ENCODE results near the gene KCNJ6. TPM values are rescaled to one million over a fixed set of nuclear protein-coding genes. Genes with fewer than 3 reads are reported as not detected.

The KCNJ6 gene
- total RNA-seq, 1 experiment from 2014 or later = 0.07 TPM

DNA sequence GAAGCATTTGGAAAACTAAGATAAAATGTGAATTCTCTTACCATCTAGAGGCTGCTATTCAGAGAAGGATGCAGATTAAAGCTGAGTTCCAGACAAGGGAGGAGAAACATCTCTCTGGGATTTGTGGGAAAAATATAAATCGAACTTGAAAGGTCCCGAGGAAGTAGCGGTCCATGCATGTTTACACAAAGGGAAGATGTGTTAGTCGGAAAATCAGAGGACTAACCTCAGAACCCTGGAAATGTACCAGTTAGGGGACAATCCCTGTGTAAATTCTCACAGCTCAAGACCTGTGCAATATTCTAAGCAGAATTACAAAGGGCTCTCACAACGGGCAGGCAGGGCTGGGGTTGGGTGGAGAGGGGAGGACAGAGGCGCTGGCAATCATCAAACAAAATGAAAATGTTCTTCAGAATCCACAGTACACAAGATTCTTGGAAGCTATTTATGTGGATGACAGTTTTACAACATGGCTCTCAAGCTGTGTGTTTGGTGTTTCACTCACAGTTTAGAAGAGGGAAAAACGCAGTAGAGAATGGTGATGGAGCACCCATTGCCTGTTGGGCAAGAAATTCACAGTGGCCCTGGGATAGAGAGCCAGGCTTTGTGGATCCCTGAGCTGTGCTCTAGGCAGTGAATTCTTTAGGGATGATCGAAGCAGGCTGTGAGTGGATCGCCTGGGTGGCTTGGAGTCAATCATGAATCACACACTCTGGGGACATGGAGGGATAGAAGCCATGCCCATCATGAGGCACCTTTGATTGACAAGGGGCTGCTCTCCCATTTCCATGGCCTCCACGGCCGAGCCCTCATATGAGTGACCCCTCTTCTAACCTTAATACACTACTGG, 47.6 kb downstream of the KCNJ6 start:
- DNase-seq (ENCODE audit: extremely low read depth, low read depth) = no peak

GRCh38 chr21:37866027-37866426, 50.2 kb downstream of the KCNJ6 start:
- DNase-seq (ENCODE audit: extremely low read depth, low read depth) = no peak

- no peak for DNase-seq (ENCODE audit: extremely low read depth, low read depth)
Observed at GRCh38 chr21:37865156-37865555, 51.1 kb downstream of the KCNJ6 start.

DNA sequence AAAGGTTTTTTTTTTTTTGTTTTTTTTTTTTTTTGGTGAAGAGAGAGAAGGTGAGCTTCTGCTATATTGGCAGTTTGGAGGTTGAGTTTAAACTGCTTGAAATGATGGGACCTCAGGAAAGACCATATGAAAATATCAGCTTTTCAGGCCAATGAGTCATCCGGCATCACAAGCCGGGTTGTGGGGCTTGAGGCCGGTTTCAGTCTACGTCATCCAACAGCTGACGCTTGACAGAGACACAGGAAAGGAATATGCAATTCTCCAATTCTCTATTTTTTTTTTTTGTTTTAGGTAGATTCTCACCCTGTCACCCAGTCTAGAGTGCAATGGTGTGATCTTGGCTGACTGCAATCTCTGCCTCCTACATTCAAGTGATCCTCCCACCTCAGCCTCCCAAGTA, 52.4 kb downstream of the KCNJ6 start:
- DNase-seq (ENCODE audit: extremely low read depth, low read depth) = no peak

DNA sequence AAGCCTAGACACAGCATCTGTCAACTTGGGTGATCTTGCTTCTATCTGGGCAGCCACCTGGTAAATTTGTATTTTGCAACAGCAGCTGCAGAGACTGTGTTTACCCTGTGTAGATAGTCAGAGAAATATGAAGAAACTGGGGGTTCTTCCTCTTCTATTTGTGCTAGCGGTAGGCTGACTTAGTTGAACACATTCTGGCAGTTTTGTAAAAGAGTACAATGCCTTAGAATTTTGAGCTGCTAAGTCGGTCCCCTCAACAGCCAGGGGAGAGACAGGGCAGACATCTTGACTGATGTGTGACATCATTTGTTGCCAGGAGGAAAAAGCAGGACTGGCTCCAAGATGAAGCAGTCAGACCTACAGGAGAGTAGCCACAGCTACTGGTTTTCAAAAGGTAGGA, 53.7 kb downstream of the KCNJ6 start:
- peak; percentile 16 for DNase-seq (ENCODE audit: extremely low read depth, low read depth)

DNA sequence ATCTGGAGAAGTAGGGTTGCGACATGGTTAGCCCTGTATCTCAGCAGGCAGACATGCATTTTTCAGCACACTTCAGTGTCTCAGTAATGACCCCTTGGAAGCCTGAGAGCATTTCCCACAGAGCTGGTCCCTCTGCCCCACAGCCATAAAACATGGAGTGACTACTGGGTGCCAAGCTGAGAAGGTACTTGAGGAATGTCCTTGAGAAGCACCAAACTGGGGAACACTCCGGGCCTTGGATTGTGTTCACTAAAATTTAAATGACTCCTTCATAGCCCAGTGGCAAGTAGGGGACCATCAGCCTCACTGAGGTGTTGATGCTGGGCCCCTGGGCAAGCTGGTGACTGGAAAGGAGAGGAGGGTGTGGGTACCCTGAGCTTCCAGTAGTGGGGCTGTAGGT, 54.7 kb downstream of the KCNJ6 start:
- no peak for DNase-seq (ENCODE audit: extremely low read depth, low read depth)

- DNase-seq (ENCODE audit: extremely low read depth, low read depth) = no peak
Observed at GRCh38 chr21:37860416-37860815, 55.8 kb downstream of the KCNJ6 start.

DNA sequence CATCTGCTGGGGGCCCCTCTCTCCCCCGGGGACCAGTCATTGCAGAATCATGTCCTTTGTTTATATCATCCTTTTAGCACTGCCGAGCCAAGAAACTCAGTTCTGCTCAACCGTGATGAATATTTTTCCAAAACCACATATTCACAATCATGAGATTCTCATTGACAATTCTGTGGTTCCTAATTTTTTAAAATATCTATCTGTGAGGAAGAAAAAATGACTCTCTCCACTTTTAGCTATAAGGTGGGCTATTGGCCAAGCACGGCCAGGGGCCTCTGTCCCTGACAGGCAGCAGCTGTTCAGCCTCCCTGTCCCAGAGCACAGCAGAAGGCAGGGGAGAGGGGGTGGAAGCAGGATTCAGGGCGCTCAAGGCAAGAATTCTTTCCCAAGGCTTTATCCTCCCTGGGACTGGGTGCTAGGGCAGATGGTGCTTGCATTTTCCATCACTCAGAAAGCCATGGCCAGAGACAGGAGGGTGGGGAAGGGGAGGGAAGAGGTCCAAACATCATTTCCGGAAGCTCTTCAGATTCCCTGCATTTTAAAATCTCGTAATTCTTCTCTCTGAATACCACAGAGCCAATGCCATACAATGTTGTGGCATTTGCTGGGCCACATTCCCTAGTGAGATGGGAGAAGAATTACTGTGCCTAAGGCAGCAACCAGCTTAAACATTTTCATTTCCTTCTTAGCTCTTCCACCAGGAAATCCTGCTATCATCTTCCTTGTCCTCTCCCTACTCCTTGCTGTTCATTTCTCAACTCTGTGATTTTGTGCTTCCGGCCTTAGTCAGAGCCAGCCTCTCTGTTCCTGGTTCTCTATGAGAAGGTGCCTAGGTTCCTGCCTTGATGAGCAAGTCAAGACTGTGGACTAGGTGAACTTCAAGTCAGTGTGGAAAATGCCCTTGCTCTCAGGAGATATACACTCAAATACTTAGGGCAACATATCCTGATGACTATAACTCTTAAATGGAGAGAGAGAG, 60.3 kb downstream of the KCNJ6 start:
- no peak for DNase-seq (ENCODE audit: extremely low read depth, low read depth)

DNA sequence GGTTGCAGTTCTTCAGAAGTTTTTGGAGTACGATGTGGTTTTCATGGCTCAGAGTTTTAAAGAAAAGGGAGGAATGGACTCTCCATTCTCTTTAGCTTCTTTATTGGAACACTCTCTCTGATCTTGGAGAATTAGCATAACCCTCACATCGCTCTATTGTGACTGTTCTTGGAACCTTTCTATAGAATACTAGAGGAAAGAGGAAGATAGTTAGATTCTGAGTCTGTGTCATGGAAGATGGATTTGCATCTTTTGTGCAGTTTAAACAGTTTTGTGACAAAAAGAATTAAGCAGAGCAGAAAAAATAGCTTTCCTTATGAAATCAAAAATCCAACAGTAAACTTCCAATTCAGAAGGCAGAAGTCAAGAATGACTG, 61.0 kb downstream of the KCNJ6 start:
- DNase-seq (ENCODE audit: extremely low read depth, low read depth) = no peak

- DNase-seq (ENCODE audit: extremely low read depth, low read depth) = no peak
Observed at GRCh38 chr21:37849506-37850102, 66.7 kb downstream of the KCNJ6 start.

- DNase-seq (ENCODE audit: extremely low read depth, low read depth) = no peak
Observed at GRCh38 chr21:37848721-37849490, 67.4 kb downstream of the KCNJ6 start.

- no peak for DNase-seq (ENCODE audit: extremely low read depth, low read depth)
Observed at GRCh38 chr21:37845535-37845934, 70.7 kb downstream of the KCNJ6 start.

DNA sequence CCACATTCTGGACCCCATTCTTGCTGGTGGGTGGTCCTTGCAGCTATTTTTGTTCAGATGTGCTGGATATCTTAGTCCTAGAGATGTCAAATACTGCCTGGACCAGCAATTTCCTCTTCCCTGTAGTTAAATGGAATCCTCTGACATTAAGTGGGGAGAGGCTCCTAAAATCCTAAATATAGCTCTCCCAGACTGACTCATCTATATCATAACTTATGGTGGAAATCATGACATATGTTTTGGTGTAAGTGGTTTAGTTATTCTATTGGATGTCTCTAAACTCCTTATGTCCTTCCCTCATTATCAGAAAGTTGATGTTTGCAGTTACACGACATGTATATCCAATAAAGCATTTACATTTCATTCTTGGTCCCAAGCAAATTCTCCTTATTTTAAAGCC, 73.1 kb downstream of the KCNJ6 start:
- DNase-seq (ENCODE audit: extremely low read depth, low read depth) = no peak

GRCh38 chr21:37842163-37842919, 73.9 kb downstream of the KCNJ6 start:
- DNase-seq (ENCODE audit: extremely low read depth, low read depth) = no peak

DNA sequence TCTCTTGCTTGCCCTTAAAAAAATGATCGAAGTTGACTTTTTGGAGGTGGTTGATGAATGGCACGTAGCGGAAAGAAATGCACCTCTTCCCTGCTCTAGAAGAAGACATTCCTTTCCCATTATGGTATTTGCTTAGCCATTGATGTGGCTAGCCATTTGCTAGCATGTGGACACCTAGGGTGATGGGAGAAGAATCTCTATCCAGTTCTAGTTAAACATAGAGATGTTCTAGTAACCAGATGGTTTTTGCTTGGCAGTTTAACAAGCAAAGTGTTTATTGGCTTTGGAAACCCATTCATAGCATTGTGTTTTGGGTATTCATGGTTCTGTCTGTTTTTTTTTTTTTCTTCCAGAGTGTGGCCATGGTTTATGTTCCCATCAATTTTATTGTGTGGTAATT, 78.9 kb downstream of the KCNJ6 start:
- no peak for DNase-seq (ENCODE audit: extremely low read depth, low read depth)

GRCh38 chr21:37835481-37835880, 80.8 kb downstream of the KCNJ6 start:
- DNase-seq (ENCODE audit: extremely low read depth, low read depth) = no peak

DNA sequence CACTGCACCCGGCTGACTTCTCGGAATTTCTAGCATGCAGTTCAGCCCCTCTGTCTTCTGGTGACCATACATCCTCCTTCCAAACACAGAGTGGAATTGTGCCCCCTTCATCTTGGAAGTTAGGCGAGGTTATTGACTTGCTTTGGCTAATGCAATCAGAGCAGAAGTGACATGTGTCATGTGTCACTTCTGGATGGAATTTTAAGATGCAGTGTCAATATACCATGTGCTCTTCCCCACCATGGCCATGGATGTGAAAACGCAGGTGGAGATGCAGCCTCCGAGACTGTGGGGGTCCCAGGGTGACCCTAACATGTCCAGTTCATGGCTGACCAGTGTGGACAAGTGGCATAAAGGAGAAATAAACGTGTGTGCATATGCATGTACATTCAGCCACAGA, 83.0 kb downstream of the KCNJ6 start:
- no peak for DNase-seq (ENCODE audit: extremely low read depth, low read depth)

- DNase-seq (ENCODE audit: extremely low read depth, low read depth) = no peak
Observed at GRCh38 chr21:37829447-37829846, 86.8 kb downstream of the KCNJ6 start.

GRCh38 chr21:37828991-37829390, 87.3 kb downstream of the KCNJ6 start:
- DNase-seq (ENCODE audit: extremely low read depth, low read depth) = no peak

DNA sequence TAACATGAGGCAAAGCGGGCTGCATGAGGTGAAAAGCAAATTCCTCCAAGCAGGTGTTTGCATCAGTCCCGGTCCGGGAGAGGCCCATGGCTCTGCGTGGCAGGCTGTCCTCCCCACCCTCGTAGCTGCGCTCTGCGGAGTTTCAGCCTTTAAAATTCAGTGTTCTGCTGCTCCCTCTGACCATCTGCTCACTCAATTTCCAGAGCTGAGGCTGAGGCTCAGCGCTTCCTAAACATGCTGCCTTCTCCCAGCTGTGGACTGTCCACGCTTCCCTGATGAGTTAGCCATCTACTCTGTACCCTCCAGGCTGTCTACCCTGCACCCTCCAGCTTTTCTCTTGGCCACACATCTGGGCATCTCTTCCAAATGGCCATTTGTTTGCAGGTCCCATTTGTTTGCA, 87.7 kb downstream of the KCNJ6 start:
- DNase-seq (ENCODE audit: extremely low read depth, low read depth) = no peak
